HCT116 (cell line): Measurements from ENCODE around the gene PLEKHM3. TPM values are rescaled to one million over a fixed set of nuclear protein-coding genes. Genes with fewer than 3 reads are reported as not detected.

ENCODE experiments used
- ATAC-seq: fragments of 200-7000 bp; cut with Tn5 transposase; 2 replicates; pipeline ENCODE4 v1.9.1; 2020; ENCODE audit warnings: mild to moderate bottlenecking, moderate library complexity
- BruUV-seq: library from RNA; stranded (reverse); fragments of 400-500 nt; replicated peaks from 2 replicates; lab custom pipeline; 2021; lab: Mats Ljungman, UMichigan
- CTCF ChIA-PET: fragments of 300-600 bp; sonication (Branson Sonifier 250); formaldehyde crosslinking; loops from one replicate; lab custom pipeline; 2021; ENCODE audit warnings: antibody characterized with exemption; lab: Charles Lee
- POLR2A ChIA-PET: fragments of 300-600, 350-600 bp; sonication (Branson Sonifier 250); formaldehyde crosslinking; loops from one replicate; lab custom pipeline; 2021; ENCODE audit warnings: antibody characterized with exemption; lab: Charles Lee
- RAD21 ChIA-PET, 2 experiments: fragments of 300-600 bp; sonication (Branson Sonifier 250); formaldehyde crosslinking; loops; one replicate each; lab custom pipeline; 2023; ENCODE audit warnings: low total read pairs in 2 of 2; ENCODE audit not compliant: uncharacterized antibody in 2 of 2, unreplicated experiment in 2 of 2, low non-redundant PET in 1 of 2; lab: Charles Lee
- DNase-seq: peaks from one replicate; pipeline ENCODE4 v3.0.0-alpha.2; 2010; ENCODE audit warnings: low read depth, low spot score
- H2AFZ ChIP-seq: fragments of 200-600 bp; shearing (Covaris generic), sonication (generic); 2 replicates; pipeline ENCODE4 v1.6.1; 2017; ENCODE audit warnings: low read depth, mixed run types, mixed read lengths, antibody characterized with exemption, low read length; ENCODE audit not compliant: poor library complexity, severe bottlenecking
- H3K27ac ChIP-seq: 2 replicates; pipeline ENCODE4 v1.5.1; 2012; ENCODE audit warnings: low read depth, low read length
- H3K27me3 ChIP-seq: fragments of 200-600 bp; sonication (generic); 2 replicates; pipeline ENCODE4 v1.6.1; 2016; ENCODE audit warnings: mixed run types, low read length, mixed read lengths; ENCODE audit not compliant: insufficient read depth
- H3K36me3 ChIP-seq, 2 experiments: fragments of 200-500 bp in 1 of 2; fragments of 200-600 bp in 1 of 2; sonication (Bioruptor generic) in 1 of 2; sonication (generic) in 1 of 2; 2 replicates each; pipeline versions ENCODE4 v1.5.1 to v1.6.1; 2014 to 2016; ENCODE audit warnings: low read length in 2 of 2, inconsistent platforms in 1 of 2, mixed read lengths in 1 of 2, mixed run types in 1 of 2; ENCODE audit not compliant: insufficient read depth in 2 of 2, control insufficient read depth in 1 of 2
- H3K4me1 ChIP-seq, 2 experiments: fragments of 200-600 bp in 1 of 2; sonication (generic) in 1 of 2; 2 replicates each; pipeline versions ENCODE4 v1.5.1 to v1.6.1; 2012 to 2017; ENCODE audit warnings: low read length in 2 of 2, inconsistent platforms in 1 of 2, mild to moderate bottlenecking in 1 of 2, mixed read lengths in 1 of 2, mixed run types in 1 of 2, moderate library complexity in 1 of 2; ENCODE audit not compliant: insufficient read depth in 2 of 2, control insufficient read depth in 1 of 2
- H3K4me2 ChIP-seq: fragments of 200-600 bp; sonication (generic); 2 replicates; pipeline ENCODE4 v1.6.1; 2017; ENCODE audit warnings: mixed run types, low read length, mixed read lengths
- H3K4me3 ChIP-seq, 2 experiments: fragments of 200-600 bp in 1 of 2; sonication (generic) in 1 of 2; replicated peaks in 1 of 2; 2 replicates each; pipeline ENCODE4 v1.5.1; 2011 to 2016; ENCODE audit warnings: low read length in 2 of 2, control low read depth in 1 of 2, low read depth in 1 of 2, mild to moderate bottlenecking in 1 of 2, mixed read lengths in 1 of 2, mixed run types in 1 of 2
- H3K79me2 ChIP-seq: fragments of 200-600 bp; sonication (generic); 2 replicates; pipeline ENCODE4 v1.6.1; 2017; ENCODE audit warnings: mild to moderate bottlenecking, mixed run types, low read length, moderate library complexity, mixed read lengths; ENCODE audit not compliant: insufficient read depth
- H3K9ac ChIP-seq: fragments of 200-600 bp; sonication (generic); 2 replicates; pipeline ENCODE4 v1.6.1; 2016; ENCODE audit warnings: low read length, mixed read lengths
- H3K9me2 ChIP-seq: fragments of 200-600 bp; sonication (generic), shearing (Covaris generic); 2 replicates; pipeline ENCODE4 v1.6.1; 2017; ENCODE audit warnings: mixed run types, mild to moderate bottlenecking, moderate library complexity; ENCODE audit not compliant: insufficient read depth
- H3K9me3 ChIP-seq, 2 experiments: fragments of 200-500 bp in 1 of 2; fragments of 200-600 bp in 1 of 2; sonication (Bioruptor generic) in 1 of 2; sonication (generic) in 1 of 2; 2 replicates each; pipeline ENCODE4 v1.6.1; 2014 to 2017; ENCODE audit warnings: low read length in 2 of 2, mixed read lengths in 2 of 2, inconsistent platforms in 1 of 2, low read depth in 1 of 2, mild to moderate bottlenecking in 1 of 2, mixed run types in 1 of 2, moderate library complexity in 1 of 2; ENCODE audit not compliant: control insufficient read depth in 1 of 2, insufficient read depth in 1 of 2
- H4K20me1 ChIP-seq: fragments of 200-600 bp; sonication (generic), shearing (Covaris generic); 2 replicates; pipeline ENCODE4 v1.6.1; 2017; ENCODE audit warnings: mixed run types, mild to moderate bottlenecking, moderate library complexity; ENCODE audit not compliant: insufficient read depth
- EGR1 ChIP-seq: IDR thresholded peaks from 2 replicates; pipeline ENCODE4 v1.6.1; 2012; ENCODE audit warnings: low read depth
- EZH2 ChIP-seq: fragments of 200-600 bp; sonication (generic); IDR thresholded peaks from 2 replicates; pipeline ENCODE4 v1.6.1; 2017; ENCODE audit warnings: antibody characterized with exemption, mixed run types
- RAD21 ChIP-seq: IDR thresholded peaks from 2 replicates; pipeline ENCODE4 v1.6.1; 2012; ENCODE audit warnings: low read depth, mild to moderate bottlenecking
- SIN3A ChIP-seq: IDR thresholded peaks from 2 replicates; pipeline ENCODE4 v1.6.1; 2012; ENCODE audit warnings: low read depth
- SP1 ChIP-seq: IDR thresholded peaks from 2 replicates; pipeline ENCODE4 v1.6.1; 2012; ENCODE audit warnings: low read depth
- ZNF274 ChIP-seq: fragments of 200-500 bp; sonication (Bioruptor generic); IDR thresholded peaks from 2 replicates; pipeline ENCODE4 v1.6.1; 2014; ENCODE audit warnings: mild to moderate bottlenecking, low read depth, low read length, inconsistent platforms
- intact Hi-C: fragments of 100-400 bp; cut with micrococcal nuclease; formaldehyde crosslinking; loops from 2 replicates; pipeline ENCODE4 v1.10.0; 2022
- total RNA-seq: library from RNA; stranded (reverse); gene quantifications from one replicate; pipeline ENCODE4 v1.2.1, GENCODE V29; 2021; ENCODE audit not compliant: unreplicated experiment
- TF ChIP-seq, protein P1 (sequence below): IDR thresholded peaks from 2 replicates; pipeline ENCODE4 v1.6.1; 2012; ENCODE audit warnings: low read depth
- TF ChIP-seq, protein P2 (sequence below): IDR thresholded peaks from 2 replicates; pipeline ENCODE4 v1.6.1; 2012

The PLEKHM3 gene
- total RNA-seq, 1 experiment from 2014 or later = 6.3 TPM

DNA sequence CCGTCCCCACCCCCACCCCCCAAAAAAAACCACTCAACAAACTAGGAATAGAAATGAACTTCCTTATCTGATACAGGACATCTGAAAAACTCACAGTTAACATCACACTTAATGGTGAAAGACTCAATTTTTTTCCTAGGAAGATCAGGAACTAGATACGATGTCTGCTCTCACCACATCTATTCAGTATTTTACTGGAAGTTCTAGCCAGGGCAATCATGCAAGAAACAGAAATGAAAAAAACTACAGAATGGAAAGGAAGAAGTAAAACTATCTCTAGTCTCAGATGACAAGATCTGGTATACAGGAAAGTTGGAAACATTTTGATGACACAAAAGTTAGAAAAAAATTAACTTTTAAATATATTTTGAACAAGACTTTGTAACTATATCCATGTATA is 141.2 kb downstream of the PLEKHM3 start (continued):
- TF ChIP-seq, protein P1, sequence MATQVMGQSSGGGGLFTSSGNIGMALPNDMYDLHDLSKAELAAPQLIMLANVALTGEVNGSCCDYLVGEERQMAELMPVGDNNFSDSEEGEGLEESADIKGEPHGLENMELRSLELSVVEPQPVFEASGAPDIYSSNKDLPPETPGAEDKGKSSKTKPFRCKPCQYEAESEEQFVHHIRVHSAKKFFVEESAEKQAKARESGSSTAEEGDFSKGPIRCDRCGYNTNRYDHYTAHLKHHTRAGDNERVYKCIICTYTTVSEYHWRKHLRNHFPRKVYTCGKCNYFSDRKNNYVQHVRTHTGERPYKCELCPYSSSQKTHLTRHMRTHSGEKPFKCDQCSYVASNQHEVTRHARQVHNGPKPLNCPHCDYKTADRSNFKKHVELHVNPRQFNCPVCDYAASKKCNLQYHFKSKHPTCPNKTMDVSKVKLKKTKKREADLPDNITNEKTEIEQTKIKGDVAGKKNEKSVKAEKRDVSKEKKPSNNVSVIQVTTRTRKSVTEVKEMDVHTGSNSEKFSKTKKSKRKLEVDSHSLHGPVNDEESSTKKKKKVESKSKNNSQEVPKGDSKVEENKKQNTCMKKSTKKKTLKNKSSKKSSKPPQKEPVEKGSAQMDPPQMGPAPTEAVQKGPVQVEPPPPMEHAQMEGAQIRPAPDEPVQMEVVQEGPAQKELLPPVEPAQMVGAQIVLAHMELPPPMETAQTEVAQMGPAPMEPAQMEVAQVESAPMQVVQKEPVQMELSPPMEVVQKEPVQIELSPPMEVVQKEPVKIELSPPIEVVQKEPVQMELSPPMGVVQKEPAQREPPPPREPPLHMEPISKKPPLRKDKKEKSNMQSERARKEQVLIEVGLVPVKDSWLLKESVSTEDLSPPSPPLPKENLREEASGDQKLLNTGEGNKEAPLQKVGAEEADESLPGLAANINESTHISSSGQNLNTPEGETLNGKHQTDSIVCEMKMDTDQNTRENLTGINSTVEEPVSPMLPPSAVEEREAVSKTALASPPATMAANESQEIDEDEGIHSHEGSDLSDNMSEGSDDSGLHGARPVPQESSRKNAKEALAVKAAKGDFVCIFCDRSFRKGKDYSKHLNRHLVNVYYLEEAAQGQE = no peak

DNA sequence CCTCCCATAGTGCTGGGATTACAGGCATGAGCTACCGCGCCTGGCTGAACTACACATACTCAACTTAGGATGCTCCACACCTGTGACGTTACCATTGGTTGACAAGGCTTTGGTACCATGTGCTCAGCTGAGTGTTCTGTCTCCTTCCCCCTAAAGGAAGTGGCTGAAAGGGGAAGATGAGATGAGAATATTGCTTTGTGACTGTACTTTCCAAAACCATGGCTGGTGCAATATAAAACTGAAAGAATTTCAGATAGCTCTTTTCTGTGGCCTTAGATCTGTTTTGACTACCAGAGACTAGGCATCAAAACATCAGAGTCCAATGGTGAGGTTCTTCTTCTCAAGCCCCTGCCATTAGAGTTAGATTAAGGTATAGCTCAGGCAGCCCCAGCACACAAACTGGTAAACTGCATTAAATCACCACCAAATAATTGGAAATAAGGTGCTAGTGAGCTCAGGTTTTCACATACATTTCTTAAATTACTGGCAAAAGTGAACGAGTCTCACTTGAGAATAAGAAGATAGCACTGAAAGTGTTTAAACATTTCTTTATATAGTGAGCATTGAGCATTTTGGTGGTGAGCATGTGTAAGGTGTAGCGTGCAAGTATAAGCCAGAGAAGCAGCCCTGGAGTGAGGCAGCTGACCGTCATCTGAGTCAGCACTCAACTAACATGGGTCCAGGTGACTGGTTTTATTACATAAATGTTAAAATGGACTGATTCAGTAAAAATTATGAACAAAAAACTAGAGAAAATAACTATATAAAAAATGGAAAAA is 142.1 kb downstream of the PLEKHM3 start:
- RAD21 ChIA-PET = no interaction called here
- CTCF ChIA-PET = no interaction called here
- BruUV-seq = no TSS peak
- no peak overlapping the region for H3K9ac ChIP-seq
- H2AFZ ChIP-seq = no peak overlapping the region
- TF ChIP-seq, protein P2, sequence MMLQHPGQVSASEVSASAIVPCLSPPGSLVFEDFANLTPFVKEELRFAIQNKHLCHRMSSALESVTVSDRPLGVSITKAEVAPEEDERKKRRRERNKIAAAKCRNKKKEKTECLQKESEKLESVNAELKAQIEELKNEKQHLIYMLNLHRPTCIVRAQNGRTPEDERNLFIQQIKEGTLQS = no peak
- TF ChIP-seq SIN3A (no peak), EZH2 (no peak), SP1 (no peak), RAD21 (no peak), ZNF274 (no peak), EGR1 (no peak)
- TF ChIP-seq, protein P1 = no peak
- no peak for ATAC-seq
- intact Hi-C loops = no loop called here
- POLR2A ChIA-PET = no interaction called here
- H3K4me3 ChIP-seq = no peak overlapping the region
- no peaks in the 10 kb centered on the region for H3K9me2 ChIP-seq
- H3K4me1 ChIP-seq = no peaks in the 10 kb centered on the region
- no peaks in the 10 kb centered on the region for H3K27me3 ChIP-seq
- H3K9me3 ChIP-seq = no peaks in the 10 kb centered on the region
- H3K4me2 ChIP-seq = no peak overlapping the region
- no peaks in the 10 kb centered on the region for H3K36me3 ChIP-seq
- no peaks in the 10 kb centered on the region for H3K79me2 ChIP-seq
- no peak overlapping the region for H3K27ac ChIP-seq
- H4K20me1 ChIP-seq = no peaks in the 10 kb centered on the region
- DNase-seq = no peak
